Measurements from ENCODE around the gene CELF4.

Gene CELF4

GRCh38 chr18:37524498-37525261 lies 40.9 kb downstream of the CELF4 start:
- H3K4me1 ChIP-seq (ENCODE audit: control insufficient read depth, low read length), result no peaks in the 10 kb centered on the region
- TF ChIP-seq CTCF (IDR thresholded peaks at IDR 0.05; ENCODE audit: low read depth, low read length, poor library complexity, severe bottlenecking) (no peak), EZH2phosphoT487 (IDR thresholded peaks at IDR 0.05; ENCODE audit: borderline replicate concordance, low read length) (no peak)
- no peaks in the 10 kb centered on the region for H3K27me3 ChIP-seq (ENCODE audit: control insufficient read depth, low read length)
- H4K20me1 ChIP-seq (ENCODE audit: control insufficient read depth, insufficient read depth, low read depth, low read length), result no peaks in the 10 kb centered on the region; the same call in 1 of the 2 replicates
- no peak overlapping the region for H3K4me3 ChIP-seq (ENCODE audit: low read length)
- no peak overlapping the region for H3K27ac ChIP-seq (ENCODE audit: low read depth, low read length)
- no peaks in the 10 kb centered on the region for H3K9me2 ChIP-seq (replicated peaks; ENCODE audit: control insufficient read depth, low read length)
- no peaks in the 10 kb centered on the region for H3F3A ChIP-seq (ENCODE audit: control insufficient read depth, insufficient read depth)
- H3K79me2 ChIP-seq (ENCODE audit: control insufficient read depth, low read length), result no peaks in the 10 kb centered on the region
- H3K36me3 ChIP-seq (ENCODE audit: control insufficient read depth, low read length), result no peaks in the 10 kb centered on the region
- H3K4me2 ChIP-seq (ENCODE audit: low read length), result no peak overlapping the region
- H3K9me3 ChIP-seq (ENCODE audit: control insufficient read depth, insufficient read depth, low read length), result no peaks in the 10 kb centered on the region

- TF ChIP-seq EZH2phosphoT487 (IDR thresholded peaks at IDR 0.05; ENCODE audit: borderline replicate concordance, low read length) (no peak), CTCF (IDR thresholded peaks at IDR 0.05; ENCODE audit: low read depth, low read length, poor library complexity, severe bottlenecking) (no peak)
- no peaks in the 10 kb centered on the region for H3K27me3 ChIP-seq (ENCODE audit: control insufficient read depth, low read length)
These were observed 41.5 kb downstream of the CELF4 start for GRCh38 chr18:37524139-37524497.

GRCh38 chr18:37521510-37522465 lies 43.8 kb downstream of the CELF4 start:
- H3K36me3 ChIP-seq (ENCODE audit: control insufficient read depth, low read length), result no peaks in the 10 kb centered on the region
- H3K27ac ChIP-seq (ENCODE audit: low read depth, low read length), result no peak overlapping the region
- no peaks in the 10 kb centered on the region for H3F3A ChIP-seq (ENCODE audit: control insufficient read depth, insufficient read depth)
- no peaks in the 10 kb centered on the region for H3K9me3 ChIP-seq (ENCODE audit: control insufficient read depth, insufficient read depth, low read length)
- TF ChIP-seq CTCF (IDR thresholded peaks at IDR 0.05; ENCODE audit: low read depth, low read length, poor library complexity, severe bottlenecking) (no peak), EZH2phosphoT487 (IDR thresholded peaks at IDR 0.05; ENCODE audit: borderline replicate concordance, low read length) (no peak)
- H3K9me2 ChIP-seq (replicated peaks; ENCODE audit: control insufficient read depth, low read length), result no peaks in the 10 kb centered on the region
- no peaks in the 10 kb centered on the region for H3K4me1 ChIP-seq (ENCODE audit: control insufficient read depth, low read length)
- H4K20me1 ChIP-seq (ENCODE audit: control insufficient read depth, insufficient read depth, low read depth, low read length), result no peaks in the 10 kb centered on the region; the same call in 1 of the 2 replicates
- no peak overlapping the region for H3K4me3 ChIP-seq (ENCODE audit: low read length)
- H3K27me3 ChIP-seq (ENCODE audit: control insufficient read depth, low read length), result no peaks in the 10 kb centered on the region
- H3K4me2 ChIP-seq (ENCODE audit: low read length), result no peak overlapping the region
- no peaks in the 10 kb centered on the region for H3K79me2 ChIP-seq (ENCODE audit: control insufficient read depth, low read length)

More at GRCh38 chr18:37524139-37524497, 41.5 kb downstream of the CELF4 start:
- Histone ChIP-seq H3K9me2 (replicated peaks; ENCODE audit: control insufficient read depth, low read length) (no peaks in the 10 kb centered on the region), H3K4me1 (ENCODE audit: control insufficient read depth, low read length) (no peaks in the 10 kb centered on the region), H3K36me3 (ENCODE audit: control insufficient read depth, low read length) (no peaks in the 10 kb centered on the region), H4K20me1 (ENCODE audit: control insufficient read depth, insufficient read depth, low read depth, low read length) (no peaks in the 10 kb centered on the region; the same call in 1 of the 2 replicates), H3K4me3 (ENCODE audit: low read length) (no peak overlapping the region), H3K79me2 (ENCODE audit: control insufficient read depth, low read length) (no peaks in the 10 kb centered on the region), H3F3A (ENCODE audit: control insufficient read depth, insufficient read depth) (no peaks in the 10 kb centered on the region), H3K27ac (ENCODE audit: low read depth, low read length) (no peak overlapping the region), H3K4me2 (ENCODE audit: low read length) (no peak overlapping the region), H3K9me3 (ENCODE audit: control insufficient read depth, insufficient read depth, low read length) (no peaks in the 10 kb centered on the region)
